ENCODE data around the gene AMOT. TPM values are rescaled to one million over a fixed set of nuclear protein-coding genes. Genes with fewer than 3 reads are reported as not detected.
A peak's percentile ranks its signal among the peaks of the same experiment; 100 is the strongest.

AMOT gene
- total RNA-seq, 1 experiment from 2014 or later, result 0.09 TPM

DNA sequence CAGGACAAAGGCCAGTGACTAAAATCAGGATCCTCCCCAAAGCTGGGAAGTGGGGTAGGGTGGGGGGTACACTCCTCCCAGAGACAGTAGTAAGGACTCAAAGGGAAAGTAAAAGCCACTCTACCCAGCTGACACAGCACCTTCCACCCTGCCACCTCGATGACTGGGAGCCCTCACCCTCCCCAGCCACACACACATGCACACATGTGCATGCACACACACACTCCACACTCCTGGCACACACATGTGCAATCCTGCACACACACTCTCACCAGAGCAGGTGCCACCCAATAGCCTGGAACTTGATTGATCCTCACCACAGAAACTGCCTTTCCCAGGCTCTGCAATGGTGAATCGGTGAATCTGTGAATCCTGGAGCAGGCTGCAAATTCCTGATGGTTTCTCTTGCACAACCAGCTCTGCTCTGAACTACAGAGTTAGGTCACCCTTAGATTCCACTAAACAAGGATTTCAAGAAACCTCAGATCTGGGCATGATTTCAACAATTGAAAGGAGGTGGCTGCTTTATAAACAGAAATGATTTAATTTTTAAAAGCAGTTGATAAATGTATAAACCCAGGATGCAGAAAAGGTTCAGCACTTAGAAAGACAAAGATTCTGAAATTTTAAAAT, 21.5 kb downstream of the AMOT start:
- DNase-seq (ENCODE audit: unreplicated experiment), result peak; percentile 50
- no peak for TF ChIP-seq CTCF (IDR thresholded peaks at IDR 0.05; ENCODE audit: unreplicated experiment)

DNA sequence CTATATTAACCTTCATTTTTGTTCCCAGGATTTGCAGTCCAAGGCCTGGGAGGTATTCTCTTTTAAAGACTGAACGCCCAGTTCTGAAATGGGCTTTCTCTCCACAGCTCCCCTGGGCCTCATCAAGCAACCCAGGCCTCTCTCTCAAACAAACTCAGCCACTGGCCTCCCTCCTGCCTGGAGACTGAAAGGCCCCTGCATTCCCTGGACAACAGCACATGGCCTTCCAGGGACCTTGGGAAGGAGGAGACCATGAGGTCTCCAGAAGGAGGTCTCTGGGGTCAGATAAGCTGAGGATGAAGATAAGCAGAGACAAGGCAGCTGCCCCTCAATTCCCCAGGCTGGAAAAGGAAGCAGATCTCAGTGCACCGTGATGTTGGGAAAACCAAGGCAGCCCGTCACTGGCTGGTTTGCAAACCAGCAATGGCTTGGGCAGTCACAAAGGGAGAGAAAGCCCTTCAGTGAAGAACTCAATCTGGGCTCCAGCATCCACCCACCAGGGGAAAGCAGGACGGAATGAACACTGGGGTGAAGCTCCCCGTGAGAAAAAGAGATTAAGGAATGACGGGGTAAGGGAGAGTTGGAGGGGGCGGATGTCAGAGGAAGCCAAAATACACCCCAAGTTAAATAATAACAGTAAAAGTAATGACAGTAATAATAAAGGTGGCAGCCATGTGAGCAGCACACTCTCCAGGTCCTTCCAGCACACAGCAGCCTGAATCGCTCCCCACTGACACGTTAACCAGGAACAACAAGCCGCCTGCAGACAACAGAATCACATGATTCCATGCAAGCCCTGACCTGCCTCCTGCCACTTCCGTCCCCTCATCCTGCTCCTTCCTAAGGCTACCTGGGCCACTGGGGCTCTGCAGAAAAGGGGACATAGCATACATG, 22.3 kb downstream of the AMOT start:
- ChIA-PET POLR2A (no interaction called here), CTCF (no interaction called here)
- Mint-ChIP-seq H3K27me3 (ENCODE audit: insufficient read depth, unreplicated experiment) (peaks cover 78% of the 10 kb centered on the region), H3K36me3 (ENCODE audit: insufficient read depth, unreplicated experiment) (peaks cover 5% of the 10 kb centered on the region), H3K4me1 (ENCODE audit: insufficient read depth, unreplicated experiment) (peaks cover 11% of the 10 kb centered on the region), H3K9me3 (ENCODE audit: unreplicated experiment) (no peaks in the 10 kb centered on the region), H3K27ac (ENCODE audit: low read depth, unreplicated experiment) (no peak overlapping the region), H3K4me3 (ENCODE audit: unreplicated experiment) (peak overlapping the region; percentile 69)
- no peak for TF ChIP-seq CTCF (IDR thresholded peaks at IDR 0.05; ENCODE audit: unreplicated experiment)
- intact Hi-C loops (cut with micrococcal nuclease), result no loop called here
- BruUV-seq (replicated peaks), result no TSS peak
- peak; percentile 16 for DNase-seq (ENCODE audit: unreplicated experiment)

More for the DNA sequence above, 21.5 kb downstream of the AMOT start:
- no TSS peak for BruUV-seq (replicated peaks)
- peaks cover 5% of the 10 kb centered on the region for H3K36me3 Mint-ChIP-seq (ENCODE audit: insufficient read depth, unreplicated experiment)
- peak overlapping the region; percentile 69 for H3K4me3 Mint-ChIP-seq (ENCODE audit: unreplicated experiment)
- intact Hi-C loops (cut with micrococcal nuclease), result no loop called here
- ChIA-PET CTCF (no interaction called here), POLR2A (no interaction called here)
- no peaks in the 10 kb centered on the region for H3K9me3 Mint-ChIP-seq (ENCODE audit: unreplicated experiment)
- H3K27ac Mint-ChIP-seq (ENCODE audit: low read depth, unreplicated experiment), result no peak overlapping the region
- H3K27me3 Mint-ChIP-seq (ENCODE audit: insufficient read depth, unreplicated experiment), result peaks cover 77% of the 10 kb centered on the region
- peaks cover 11% of the 10 kb centered on the region for H3K4me1 Mint-ChIP-seq (ENCODE audit: insufficient read depth, unreplicated experiment)

- Mint-ChIP-seq H3K27me3 (ENCODE audit: insufficient read depth, unreplicated experiment) (peaks cover 71% of the 10 kb centered on the region), H3K4me3 (ENCODE audit: unreplicated experiment) (no peak overlapping the region), H3K36me3 (ENCODE audit: insufficient read depth, unreplicated experiment) (no peaks in the 10 kb centered on the region), H3K4me1 (ENCODE audit: insufficient read depth, unreplicated experiment) (peaks cover 11% of the 10 kb centered on the region), H3K9me3 (ENCODE audit: unreplicated experiment) (no peaks in the 10 kb centered on the region), H3K27ac (ENCODE audit: low read depth, unreplicated experiment) (no peak overlapping the region)
- intact Hi-C loops (cut with micrococcal nuclease), result no loop called here
- DNase-seq (ENCODE audit: unreplicated experiment), result no peak
- ChIA-PET POLR2A (no interaction called here), CTCF (no interaction called here)
- TF ChIP-seq CTCF (IDR thresholded peaks at IDR 0.05; ENCODE audit: unreplicated experiment), result no peak
- BruUV-seq (replicated peaks), result no TSS peak
Measured at GRCh38 chrX:112816908-112817307, 23.7 kb downstream of the AMOT start.

GRCh38 chrX:112814496-112814895, 26.1 kb downstream of the AMOT start:
- ChIA-PET CTCF (interaction anchor here (0.7 kb wide), 1 partner anchor 928 kb away, joined by 3 read pairs; no protein-coding TSS in a partner anchor), POLR2A (interaction anchor here (0.7 kb wide), 1 partner anchor 166 kb away, joined by 5 read pairs; no protein-coding TSS in a partner anchor)
- no peak for DNase-seq (ENCODE audit: unreplicated experiment)
- H3K4me1 Mint-ChIP-seq (ENCODE audit: insufficient read depth, unreplicated experiment), result peaks cover 11% of the 10 kb centered on the region
- no peak overlapping the region for H3K27ac Mint-ChIP-seq (ENCODE audit: low read depth, unreplicated experiment)
- H3K36me3 Mint-ChIP-seq (ENCODE audit: insufficient read depth, unreplicated experiment), result no peaks in the 10 kb centered on the region
- BruUV-seq (replicated peaks), result no TSS peak
- peaks cover 78% of the 10 kb centered on the region for H3K27me3 Mint-ChIP-seq (ENCODE audit: insufficient read depth, unreplicated experiment)
- H3K9me3 Mint-ChIP-seq (ENCODE audit: unreplicated experiment), result no peaks in the 10 kb centered on the region
- TF ChIP-seq CTCF (IDR thresholded peaks at IDR 0.05; ENCODE audit: unreplicated experiment), result no peak
- intact Hi-C loops (cut with micrococcal nuclease), result no loop called here
- no peak overlapping the region for H3K4me3 Mint-ChIP-seq (ENCODE audit: unreplicated experiment)
